Panc1 (cell line): ENCODE results near the gene NRM. TPM values are rescaled to one million over a fixed set of nuclear protein-coding genes. Genes with fewer than 3 reads are reported as not detected.
A peak's percentile ranks its signal among the peaks of the same experiment; 100 is the strongest.

Experiments
- ATAC-seq: fragments of 200-7000 bp; cut with Tn5 transposase; 2 replicates; pipeline ENCODE4 v1.9.1; 2020; ENCODE audit warnings: mild to moderate bottlenecking, moderate library complexity
- BruUV-seq: library from RNA; stranded (reverse); fragments of 400-500 nt; replicated peaks from 2 replicates; lab custom pipeline; 2021; lab: Mats Ljungman, UMichigan
- CTCF ChIA-PET: fragments of 300-600 bp; sonication (Branson Sonifier 250); formaldehyde crosslinking; loops from one replicate; lab custom pipeline; 2022; ENCODE audit warnings: antibody characterized with exemption; lab: Charles Lee
- POLR2A ChIA-PET: fragments of 300-600 bp; sonication (Branson Sonifier 250); formaldehyde crosslinking; loops from one replicate; lab custom pipeline; 2022; ENCODE audit warnings: antibody characterized with exemption; lab: Charles Lee
- DNase-seq: peaks from one replicate; pipeline ENCODE4 v3.0.0-alpha.2; 2010; ENCODE audit warnings: low read depth, low spot score
- H3K27ac ChIP-seq: 2 replicates; pipeline ENCODE4 v1.5.1; 2011; ENCODE audit warnings: mild to moderate bottlenecking, low read length, inconsistent platforms
- H3K27me3 ChIP-seq: fragments of 200-500 bp; sonication (Bioruptor generic); 2 replicates; pipeline ENCODE4 v1.6.0; 2014; ENCODE audit warnings: low read length, inconsistent platforms; ENCODE audit not compliant: control insufficient read depth, insufficient read depth
- H3K36me3 ChIP-seq: fragments of 200-500 bp; sonication (Bioruptor generic); 2 replicates; pipeline ENCODE4 v1.5.1; 2014; ENCODE audit warnings: inconsistent platforms, mild to moderate bottlenecking, low read length, moderate library complexity; ENCODE audit not compliant: control insufficient read depth, insufficient read depth
- H3K4me1 ChIP-seq: 2 replicates; pipeline ENCODE4 v1.5.1; 2011; ENCODE audit warnings: inconsistent platforms, mild to moderate bottlenecking, low read length, moderate library complexity; ENCODE audit not compliant: control insufficient read depth, insufficient read depth
- H3K4me3 ChIP-seq, 2 experiments: 2 replicates each; pipeline ENCODE4 v1.5.1; 2011 to 2012; ENCODE audit warnings: low read depth in 2 of 2, low read length in 2 of 2, mild to moderate bottlenecking in 2 of 2, inconsistent platforms in 1 of 2, moderate library complexity in 1 of 2
- H3K9me3 ChIP-seq: fragments of 200-500 bp; sonication (Bioruptor generic); 2 replicates; pipeline ENCODE4 v1.5.1; 2014; ENCODE audit warnings: low read depth, mild to moderate bottlenecking, inconsistent platforms, low read length, moderate library complexity; ENCODE audit not compliant: control insufficient read depth, insufficient read depth
- POLR2AphosphoS5 ChIP-seq: IDR thresholded peaks from 2 replicates; pipeline ENCODE4 v1.6.1; 2012; ENCODE audit warnings: mild to moderate bottlenecking, low read depth, low read length, moderate library complexity
- SIN3A ChIP-seq: IDR thresholded peaks from 2 replicates; pipeline ENCODE4 v1.6.1; 2012; ENCODE audit warnings: low read depth, mild to moderate bottlenecking, low read length, moderate library complexity, borderline replicate concordance; ENCODE audit not compliant: insufficient read depth
- TCF7L2 ChIP-seq: IDR thresholded peaks from 2 replicates; pipeline ENCODE4 v1.6.1; 2011; ENCODE audit warnings: mild to moderate bottlenecking, low read depth, low read length, inconsistent platforms
- in situ Hi-C: cut with HindIII; loops from 2 replicates; pipeline ENCODE4 v1.10.0; 2016; ENCODE audit warnings: low sequenced_read_pairs, low pct_unique_long_range_greater_than_20kb
- intact Hi-C: fragments of 100-400 bp; cut with micrococcal nuclease; formaldehyde crosslinking; loops from one replicate; pipeline ENCODE4 v1.10.0; 2022; ENCODE audit not compliant: unreplicated experiment
- total RNA-seq: library from RNA; stranded (reverse); gene quantifications from one replicate; pipeline ENCODE4 v1.2.1, GENCODE V29; 2021; ENCODE audit not compliant: unreplicated experiment
- TF ChIP-seq, protein P1 (sequence below): fragments of 450-650 bp; IDR thresholded peaks from 2 replicates; pipeline ENCODE4 v1.5.1; 2017; ENCODE audit warnings: mild to moderate bottlenecking
- TF ChIP-seq, protein P2 (sequence below), 2 experiments: IDR thresholded peaks; 2 replicates each; pipeline ENCODE4 v1.6.1; 2011 to 2012; ENCODE audit warnings: low read depth in 2 of 2, control low read depth in 1 of 2, low read length in 1 of 2, mild to moderate bottlenecking in 1 of 2, moderate library complexity in 1 of 2; ENCODE audit not compliant: insufficient read depth in 1 of 2

NRM gene
- total RNA-seq, 1 experiment from 2014 or later: 21.9 TPM

DNA sequence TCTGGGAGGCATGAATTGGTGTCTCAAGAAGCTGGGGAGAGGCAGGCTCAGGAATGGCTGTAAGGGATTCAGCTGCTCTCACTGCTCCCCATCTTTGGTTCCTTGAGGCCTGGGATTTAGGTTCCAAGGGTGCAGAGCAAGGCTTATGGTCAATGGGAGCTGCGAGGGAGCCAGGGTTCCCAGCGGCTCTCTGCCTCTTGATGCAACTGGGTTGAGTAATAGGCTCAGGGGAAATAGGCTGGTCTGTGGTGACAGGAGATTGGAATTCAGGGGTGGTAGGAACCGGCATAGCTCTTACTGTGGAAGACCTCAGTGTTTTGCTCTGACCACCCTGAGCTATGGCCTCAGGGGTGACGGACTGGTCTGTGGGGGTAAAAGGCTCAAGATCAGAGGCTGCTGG is 13.0 kb upstream of the NRM start:
- no peaks in the 10 kb centered on the region for H3K27me3 ChIP-seq
- no peak overlapping the region for H3K4me3 ChIP-seq
- intact Hi-C loops: no loop called here
- ATAC-seq (no peak; the same call in 1 of the 2 replicates), DNase-seq (no peak)
- H3K27ac ChIP-seq: no peak overlapping the region
- in situ Hi-C loops: no loop called here
- H3K36me3 ChIP-seq: no peaks in the 10 kb centered on the region
- ChIA-PET CTCF (interaction anchor here (0.6 kb wide), 1 partner anchor 13 kb away, joined by 3 read pairs; the partner anchor contains the start of gene MDC1), POLR2A (no interaction called here)
- no TSS peak for BruUV-seq
- peaks cover 11% of the 10 kb centered on the region for H3K4me1 ChIP-seq
- no peaks in the 10 kb centered on the region for H3K9me3 ChIP-seq
- TF ChIP-seq, protein P1, sequence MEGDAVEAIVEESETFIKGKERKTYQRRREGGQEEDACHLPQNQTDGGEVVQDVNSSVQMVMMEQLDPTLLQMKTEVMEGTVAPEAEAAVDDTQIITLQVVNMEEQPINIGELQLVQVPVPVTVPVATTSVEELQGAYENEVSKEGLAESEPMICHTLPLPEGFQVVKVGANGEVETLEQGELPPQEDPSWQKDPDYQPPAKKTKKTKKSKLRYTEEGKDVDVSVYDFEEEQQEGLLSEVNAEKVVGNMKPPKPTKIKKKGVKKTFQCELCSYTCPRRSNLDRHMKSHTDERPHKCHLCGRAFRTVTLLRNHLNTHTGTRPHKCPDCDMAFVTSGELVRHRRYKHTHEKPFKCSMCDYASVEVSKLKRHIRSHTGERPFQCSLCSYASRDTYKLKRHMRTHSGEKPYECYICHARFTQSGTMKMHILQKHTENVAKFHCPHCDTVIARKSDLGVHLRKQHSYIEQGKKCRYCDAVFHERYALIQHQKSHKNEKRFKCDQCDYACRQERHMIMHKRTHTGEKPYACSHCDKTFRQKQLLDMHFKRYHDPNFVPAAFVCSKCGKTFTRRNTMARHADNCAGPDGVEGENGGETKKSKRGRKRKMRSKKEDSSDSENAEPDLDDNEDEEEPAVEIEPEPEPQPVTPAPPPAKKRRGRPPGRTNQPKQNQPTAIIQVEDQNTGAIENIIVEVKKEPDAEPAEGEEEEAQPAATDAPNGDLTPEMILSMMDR: no peak
- TF ChIP-seq POLR2AphosphoS5: no peak
- no peak for TF ChIP-seq SIN3A
- TF ChIP-seq, protein P2, sequence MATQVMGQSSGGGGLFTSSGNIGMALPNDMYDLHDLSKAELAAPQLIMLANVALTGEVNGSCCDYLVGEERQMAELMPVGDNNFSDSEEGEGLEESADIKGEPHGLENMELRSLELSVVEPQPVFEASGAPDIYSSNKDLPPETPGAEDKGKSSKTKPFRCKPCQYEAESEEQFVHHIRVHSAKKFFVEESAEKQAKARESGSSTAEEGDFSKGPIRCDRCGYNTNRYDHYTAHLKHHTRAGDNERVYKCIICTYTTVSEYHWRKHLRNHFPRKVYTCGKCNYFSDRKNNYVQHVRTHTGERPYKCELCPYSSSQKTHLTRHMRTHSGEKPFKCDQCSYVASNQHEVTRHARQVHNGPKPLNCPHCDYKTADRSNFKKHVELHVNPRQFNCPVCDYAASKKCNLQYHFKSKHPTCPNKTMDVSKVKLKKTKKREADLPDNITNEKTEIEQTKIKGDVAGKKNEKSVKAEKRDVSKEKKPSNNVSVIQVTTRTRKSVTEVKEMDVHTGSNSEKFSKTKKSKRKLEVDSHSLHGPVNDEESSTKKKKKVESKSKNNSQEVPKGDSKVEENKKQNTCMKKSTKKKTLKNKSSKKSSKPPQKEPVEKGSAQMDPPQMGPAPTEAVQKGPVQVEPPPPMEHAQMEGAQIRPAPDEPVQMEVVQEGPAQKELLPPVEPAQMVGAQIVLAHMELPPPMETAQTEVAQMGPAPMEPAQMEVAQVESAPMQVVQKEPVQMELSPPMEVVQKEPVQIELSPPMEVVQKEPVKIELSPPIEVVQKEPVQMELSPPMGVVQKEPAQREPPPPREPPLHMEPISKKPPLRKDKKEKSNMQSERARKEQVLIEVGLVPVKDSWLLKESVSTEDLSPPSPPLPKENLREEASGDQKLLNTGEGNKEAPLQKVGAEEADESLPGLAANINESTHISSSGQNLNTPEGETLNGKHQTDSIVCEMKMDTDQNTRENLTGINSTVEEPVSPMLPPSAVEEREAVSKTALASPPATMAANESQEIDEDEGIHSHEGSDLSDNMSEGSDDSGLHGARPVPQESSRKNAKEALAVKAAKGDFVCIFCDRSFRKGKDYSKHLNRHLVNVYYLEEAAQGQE (IDR thresholded peaks at IDR 0.05; ENCODE audit: insufficient read depth in 1 of 2, low read depth in 2 of 2, low read length in 1 of 2): no peak
- no peak for TF ChIP-seq TCF7L2

DNA sequence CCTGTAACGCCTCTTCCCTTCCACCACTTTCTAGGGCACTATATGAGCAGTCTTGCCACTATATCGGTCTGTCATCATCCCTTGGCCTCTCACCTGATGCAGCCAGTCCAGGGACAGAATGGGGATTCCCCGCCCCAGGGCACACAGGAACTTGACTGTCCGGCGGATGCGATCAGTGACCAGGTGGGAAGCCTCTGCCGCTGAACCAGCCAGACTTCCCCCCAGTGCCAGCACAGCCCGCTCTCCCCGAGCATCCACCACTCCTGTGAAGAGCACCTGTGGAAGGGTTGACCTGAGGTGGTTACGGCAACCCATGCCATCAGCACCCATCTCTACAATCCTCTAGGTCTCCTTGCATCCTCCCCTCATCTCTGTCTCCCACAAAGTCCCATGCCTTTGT is 12.2 kb upstream of the NRM start:
- BruUV-seq: no TSS peak
- POLR2A ChIA-PET: no interaction called here
- intact Hi-C loops: no loop called here
- H3K9me3 ChIP-seq: no peaks in the 10 kb centered on the region
- CTCF ChIA-PET: no interaction called here
- peaks cover 11% of the 10 kb centered on the region for H3K4me1 ChIP-seq
- DNase-seq (no peak), ATAC-seq (peak; percentile 27)
- TF ChIP-seq POLR2AphosphoS5 (0 out of 2 replicates have a peak, but pooled peaks have one; percentile 47), SIN3A (no peak)
- no peaks in the 10 kb centered on the region for H3K27me3 ChIP-seq
- in situ Hi-C loops: no loop called here
- no peak overlapping the region for H3K27ac ChIP-seq
- H3K4me3 ChIP-seq: no peak overlapping the region
- H3K36me3 ChIP-seq: no peaks in the 10 kb centered on the region

DNA sequence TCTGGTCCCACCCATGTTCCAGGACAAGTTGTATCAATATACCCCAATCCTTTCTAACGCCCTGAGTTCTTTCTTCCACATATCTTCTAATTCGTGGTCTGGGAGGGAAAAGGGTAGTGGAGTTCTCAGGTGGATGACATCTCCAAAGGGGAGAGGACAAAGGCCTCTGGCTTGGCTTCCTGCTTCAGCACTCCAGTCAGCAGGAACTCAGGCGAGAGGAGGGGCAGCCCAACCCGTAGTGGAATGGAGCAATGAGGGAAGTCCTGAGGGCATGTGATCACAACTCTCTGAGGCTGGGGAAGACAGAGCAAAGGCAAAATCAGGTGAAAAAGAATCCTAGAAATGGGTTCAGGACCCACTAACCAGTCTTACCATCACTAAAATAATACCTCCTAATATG is 9.6 kb upstream of the NRM start:
- no TSS peak for BruUV-seq
- in situ Hi-C loops (no loop called here), intact Hi-C loops (no loop called here)
- ChIA-PET POLR2A (no interaction called here), CTCF (interaction anchor here (0.9 kb wide), 1 partner anchor 21 kb away, joined by 4 read pairs; no protein-coding TSS in a partner anchor)
- Histone ChIP-seq H3K27ac (no peak overlapping the region), H3K36me3 (no peaks in the 10 kb centered on the region), H3K9me3 (no peaks in the 10 kb centered on the region), H3K4me1 (no peaks in the 10 kb centered on the region), H3K4me3 (no peak overlapping the region), H3K27me3 (no peaks in the 10 kb centered on the region)
- ATAC-seq (no peak), DNase-seq (no peak)
- TF ChIP-seq, protein P2 (IDR thresholded peaks at IDR 0.05; ENCODE audit: insufficient read depth in 1 of 2, low read depth in 2 of 2, low read length in 1 of 2): no peak
- TF ChIP-seq, protein P1: no peak
